ENCODE measurements around the gene KIAA0513.
"Not testable (repeated sequence)": the region's sequence is repeated elsewhere in the genome, so short reads cannot be mapped to it uniquely, and the experiment has no call there.

Gene KIAA0513

DNA sequence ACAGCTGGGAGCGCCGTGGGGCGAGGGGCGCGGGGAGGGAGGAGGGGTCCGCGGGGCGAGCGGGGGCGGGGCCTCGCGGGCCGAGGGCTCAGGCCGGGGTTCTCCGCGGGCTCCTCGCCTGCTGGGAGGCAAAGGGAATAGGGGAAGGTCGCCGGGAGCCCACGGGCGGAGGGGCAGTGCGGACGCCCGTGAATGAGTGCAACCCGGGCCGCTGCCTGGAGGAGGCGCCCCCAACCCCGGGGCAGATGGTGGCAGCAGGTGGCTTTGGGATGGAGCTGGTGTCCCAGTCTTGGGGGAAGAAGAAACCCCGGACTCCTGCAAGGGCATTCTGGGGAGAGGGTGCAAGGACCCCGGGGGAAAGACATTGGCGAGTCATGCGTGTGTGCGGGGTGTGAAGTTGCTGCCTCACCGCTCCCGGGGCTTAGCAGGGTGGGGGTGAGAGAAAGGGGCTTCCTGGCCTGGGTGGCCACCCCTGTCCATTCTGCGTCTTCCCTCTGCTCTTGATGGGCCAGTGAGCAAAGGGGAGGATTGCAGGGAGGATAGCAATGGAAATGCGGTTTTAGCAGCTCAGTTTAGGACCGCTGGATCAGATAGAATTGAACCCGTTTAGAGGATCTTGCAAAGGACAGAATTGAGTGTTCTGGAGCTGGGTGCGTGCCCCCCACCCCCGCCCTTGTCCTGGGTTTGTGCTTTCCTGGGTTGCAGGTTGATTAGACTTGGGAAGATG, 526 bp downstream of the KIAA0513 start:
- no peak for DNase-seq (ENCODE audit: extremely low read depth in 1 of 2, low read depth in 1 of 2)

DNA sequence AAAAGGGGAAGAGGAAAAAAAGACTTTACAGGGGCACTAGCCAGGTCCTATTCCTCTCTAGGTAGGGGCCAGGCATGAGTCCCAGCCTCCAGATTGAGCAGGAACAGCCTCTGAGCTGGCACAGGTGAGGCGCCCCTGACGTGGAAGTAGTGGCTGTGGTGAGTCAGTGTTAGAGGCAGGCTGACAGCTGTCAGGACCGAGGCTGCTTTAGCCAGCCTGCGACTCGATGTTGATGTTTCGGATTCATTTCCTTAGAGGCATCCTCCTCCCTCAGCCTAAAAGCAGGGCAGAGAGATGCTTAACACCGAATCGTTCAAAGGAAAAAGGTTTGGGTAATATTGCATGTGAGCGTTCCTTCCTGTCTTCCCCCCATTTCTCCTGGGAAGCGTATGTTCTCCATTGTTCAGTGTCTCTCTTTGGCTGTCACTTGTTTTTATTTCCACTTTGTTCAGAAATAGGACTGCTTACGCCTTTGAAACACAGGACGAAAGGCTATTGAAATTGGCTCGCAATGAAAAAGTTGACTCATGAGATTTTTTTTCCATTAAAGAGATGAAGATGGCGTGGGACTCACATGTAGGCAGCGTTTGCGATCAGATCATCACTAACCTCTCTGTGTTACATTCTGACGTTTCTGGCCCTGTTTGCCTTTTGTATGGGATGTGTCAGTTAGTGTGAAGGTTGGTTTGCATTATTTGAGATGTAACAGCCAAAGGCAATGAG, 1.3 kb downstream of the KIAA0513 start:
- DNase-seq (ENCODE audit: extremely low read depth in 1 of 2, low read depth in 1 of 2), result peak; percentile 47 to 81

DNA sequence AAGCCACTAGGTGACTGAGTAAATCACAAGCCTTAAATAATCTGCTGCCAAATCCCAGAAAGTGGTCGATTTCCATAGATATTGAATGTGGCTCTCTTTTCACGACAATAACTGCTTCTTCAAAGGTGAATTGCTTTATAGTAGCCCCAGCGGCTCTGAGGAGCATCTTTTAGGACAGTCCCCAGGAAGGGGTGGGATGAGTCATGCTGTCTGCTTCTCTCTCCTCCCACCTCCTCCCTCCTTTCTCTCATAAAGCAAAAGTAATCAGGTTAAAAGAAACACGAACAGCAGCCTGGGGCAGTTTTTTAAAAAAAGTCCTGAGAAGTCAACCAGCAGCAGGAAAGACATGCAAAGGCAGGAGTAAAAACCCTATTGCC, 1.8 kb downstream of the KIAA0513 start:
- DNase-seq (ENCODE audit: extremely low read depth in 1 of 2, low read depth in 1 of 2), result peak in 1 of 2 donors; percentile 51

DNA sequence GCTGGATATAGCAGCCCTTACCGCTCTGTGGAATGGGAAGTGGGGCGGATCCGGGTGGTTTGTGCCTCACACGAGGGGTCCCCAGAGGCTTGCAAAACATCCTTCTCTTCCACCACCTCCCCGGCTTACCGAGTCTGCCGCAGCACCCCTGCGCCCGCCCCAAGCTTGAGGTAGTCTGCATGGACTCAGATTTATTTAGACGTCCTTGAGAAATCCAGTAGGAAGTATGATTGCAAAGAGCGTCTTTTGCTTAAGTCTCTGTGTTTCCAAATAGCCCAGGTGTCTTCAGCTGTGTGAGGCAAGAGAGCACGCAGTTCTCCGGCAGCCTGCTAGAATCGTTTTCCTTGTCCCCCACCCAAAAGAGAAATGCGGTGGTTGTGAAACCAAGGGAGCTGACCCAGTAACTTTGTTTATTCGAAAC, 2.4 kb downstream of the KIAA0513 start:
- no peak for DNase-seq (ENCODE audit: extremely low read depth in 1 of 2, low read depth in 1 of 2)

DNA sequence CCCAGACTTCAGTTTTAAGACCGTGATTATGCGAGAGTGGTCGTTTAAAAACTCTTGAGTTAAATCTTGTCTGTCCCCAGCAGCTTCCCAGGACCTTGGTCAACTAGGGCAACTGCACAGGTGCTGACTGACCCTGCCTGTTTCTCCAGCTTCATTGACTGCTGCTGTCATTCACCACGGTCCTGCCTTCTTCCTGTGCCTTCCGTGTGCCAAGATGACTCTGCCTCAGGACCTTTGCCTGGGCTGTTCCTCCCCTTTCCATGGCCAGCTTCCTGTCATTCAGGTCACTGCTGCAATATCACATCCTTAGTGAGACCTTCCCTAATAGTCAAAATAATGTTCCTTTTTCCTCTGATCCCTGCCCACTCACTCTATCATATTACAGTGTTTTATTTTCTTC, 3.9 kb downstream of the KIAA0513 start:
- DNase-seq (ENCODE audit: extremely low read depth in 1 of 2, low read depth in 1 of 2), result no peak

DNA sequence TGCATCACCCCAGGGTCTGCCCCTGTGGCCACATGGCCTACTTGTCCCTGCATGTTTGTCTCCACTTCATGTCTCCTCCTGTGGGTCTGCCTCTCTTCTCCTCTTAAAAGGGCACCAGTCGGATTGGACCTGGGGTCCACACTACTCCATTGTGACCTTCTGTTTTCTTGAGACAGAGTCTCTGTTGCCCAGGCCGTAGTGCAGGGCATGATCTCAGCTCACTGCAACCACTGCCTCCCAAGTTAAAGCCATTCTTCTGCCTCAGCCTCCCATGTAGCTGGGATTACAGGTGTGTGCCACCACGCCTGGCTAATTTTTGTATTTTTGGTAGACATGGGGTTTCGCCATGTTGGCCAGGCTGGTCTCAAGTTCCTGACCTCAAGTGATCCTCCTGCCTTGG, 4.6 kb downstream of the KIAA0513 start:
- DNase-seq (ENCODE audit: extremely low read depth in 1 of 2, low read depth in 1 of 2), result not testable (repeated sequence)

DNA sequence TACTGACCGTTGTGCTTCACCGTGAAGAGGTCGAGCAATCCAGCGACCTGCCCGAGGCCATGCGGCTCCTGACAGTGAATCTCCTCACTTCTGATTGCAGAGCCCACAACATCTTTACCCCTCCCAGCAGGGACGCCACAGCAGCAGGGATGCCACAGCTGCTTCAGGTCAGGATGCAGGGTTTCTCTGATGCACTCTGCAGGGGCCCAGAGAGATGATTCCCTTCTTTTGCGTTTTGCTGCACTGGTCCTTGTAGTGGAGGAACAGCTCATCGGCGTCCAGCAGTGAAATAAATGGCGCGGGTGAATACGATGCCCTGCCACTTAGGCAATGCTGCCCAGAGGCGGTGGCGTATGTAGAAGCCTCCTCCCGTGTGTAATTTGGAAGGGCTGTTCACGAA, 5.6 kb downstream of the KIAA0513 start:
- DNase-seq (ENCODE audit: extremely low read depth in 1 of 2, low read depth in 1 of 2), result no peak

DNA sequence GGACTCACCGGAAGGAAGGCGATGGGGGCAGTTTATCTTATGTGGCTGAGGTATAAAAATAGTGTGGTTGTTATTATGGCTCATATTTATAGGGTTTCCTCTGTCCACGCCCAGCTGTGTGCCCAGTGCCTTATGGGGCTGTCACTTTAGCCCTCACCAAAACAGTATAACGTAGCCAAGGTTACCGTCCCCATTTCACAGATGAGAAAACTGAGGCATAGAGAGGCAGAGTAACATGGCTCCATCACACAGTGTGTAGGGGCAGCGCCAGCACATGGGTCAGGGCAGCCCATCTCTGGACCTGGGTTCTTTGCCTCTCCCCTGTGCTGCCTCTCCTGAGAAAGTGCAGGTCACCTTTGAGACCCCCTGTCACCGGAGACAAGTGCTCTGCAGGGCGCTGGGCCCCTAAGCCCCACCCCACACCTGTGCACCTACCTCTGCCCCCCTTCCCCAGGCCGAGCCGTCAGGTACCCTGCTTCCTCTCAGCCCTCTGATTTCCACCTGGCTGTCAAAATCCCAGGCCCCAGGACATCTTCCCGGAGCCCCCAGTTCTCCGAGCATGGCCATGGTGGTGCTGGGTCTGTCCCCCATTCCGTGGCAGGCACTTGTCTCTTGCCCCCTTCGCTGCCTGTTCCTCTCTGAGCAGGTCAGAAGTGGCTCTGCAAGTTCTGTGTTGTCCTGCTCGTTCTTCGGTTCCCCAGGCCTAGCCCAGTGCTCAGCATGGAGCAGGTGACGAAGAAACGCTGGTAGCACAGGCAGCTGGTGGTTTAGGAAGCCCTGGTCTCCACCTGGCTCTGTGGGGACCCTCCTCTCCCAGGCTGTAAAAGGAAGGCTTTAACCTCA, 7.2 kb downstream of the KIAA0513 start:
- DNase-seq (ENCODE audit: extremely low read depth in 1 of 2, low read depth in 1 of 2), result no peak

DNA sequence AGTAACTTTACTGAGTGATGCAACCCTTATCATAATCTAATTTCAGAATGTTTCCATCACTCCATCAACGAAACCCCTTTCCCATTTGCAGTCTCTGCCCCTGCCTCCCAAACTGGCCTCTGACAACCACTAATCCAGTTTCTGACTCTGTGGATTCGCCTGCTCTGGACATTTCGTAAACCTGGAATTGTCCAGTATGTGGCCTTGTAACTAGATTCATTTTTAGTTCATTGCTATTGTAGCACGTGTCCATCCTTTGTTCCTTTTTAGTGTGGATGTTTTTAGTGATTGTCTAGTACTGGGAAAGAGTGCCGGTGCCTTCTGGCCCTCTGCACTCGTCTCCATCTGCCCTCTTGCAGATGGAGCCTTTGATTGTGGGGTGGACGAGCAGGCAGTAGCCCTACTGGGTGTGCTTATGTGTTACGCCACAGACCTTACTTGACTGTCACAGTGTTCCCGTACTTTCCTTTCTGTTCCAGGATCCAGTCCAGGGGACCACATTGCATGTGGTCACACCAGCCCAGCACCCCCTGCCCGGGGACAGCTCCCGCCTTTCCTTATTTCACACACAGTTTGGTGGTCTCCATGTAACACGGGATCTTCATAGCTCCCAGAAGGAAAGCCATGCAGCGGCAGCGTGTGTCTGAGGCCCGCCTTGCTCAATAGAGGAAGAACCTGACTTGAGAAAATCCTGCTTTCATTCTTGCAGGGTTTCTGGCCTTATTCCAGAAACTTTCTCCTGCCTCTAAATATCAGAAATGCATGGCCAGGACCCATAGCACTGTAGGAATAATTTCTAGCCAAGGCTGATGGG, 8.8 kb downstream of the KIAA0513 start:
- DNase-seq (ENCODE audit: extremely low read depth in 1 of 2, low read depth in 1 of 2), result no peak

DNA sequence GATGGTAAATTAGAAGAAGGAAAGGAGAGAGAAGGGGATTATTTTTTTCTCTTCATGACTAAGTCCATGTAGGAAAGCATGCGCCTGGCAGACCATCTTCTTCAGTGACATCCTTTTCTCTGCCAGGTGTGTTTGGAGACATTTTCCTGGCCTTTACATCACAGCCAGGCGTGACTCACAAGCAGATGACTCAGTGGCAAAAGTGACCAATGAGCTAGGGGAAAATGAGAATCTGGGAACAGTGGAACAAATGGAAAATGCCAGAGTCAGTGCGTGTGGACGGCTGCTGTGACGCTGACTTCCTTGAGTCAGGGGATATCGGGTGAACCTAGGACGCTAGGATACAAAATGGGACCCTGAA, 9.4 kb downstream of the KIAA0513 start:
- DNase-seq (ENCODE audit: extremely low read depth in 1 of 2, low read depth in 1 of 2), result no peak

DNA sequence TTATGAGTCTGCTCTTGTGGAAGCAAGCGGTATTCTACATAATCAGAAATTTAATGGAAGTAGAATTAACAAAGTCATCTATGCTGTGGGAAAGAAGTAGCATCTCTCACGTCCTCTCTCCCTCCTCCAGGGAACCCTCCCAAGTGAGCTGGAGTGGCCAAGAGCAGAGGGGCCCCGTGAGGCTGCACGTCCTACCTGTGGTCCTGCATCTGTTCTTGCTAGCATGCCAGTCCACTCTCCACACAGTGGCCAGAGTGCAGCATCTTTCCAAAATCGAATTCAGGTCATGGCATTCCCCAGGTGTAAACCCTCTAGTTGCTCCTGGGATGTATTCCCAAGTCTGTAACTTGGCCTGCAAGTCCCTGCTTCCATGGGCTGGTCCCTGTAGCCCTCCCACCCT, 10.1 kb downstream of the KIAA0513 start:
- DNase-seq (ENCODE audit: extremely low read depth in 1 of 2, low read depth in 1 of 2), result no peak

DNA sequence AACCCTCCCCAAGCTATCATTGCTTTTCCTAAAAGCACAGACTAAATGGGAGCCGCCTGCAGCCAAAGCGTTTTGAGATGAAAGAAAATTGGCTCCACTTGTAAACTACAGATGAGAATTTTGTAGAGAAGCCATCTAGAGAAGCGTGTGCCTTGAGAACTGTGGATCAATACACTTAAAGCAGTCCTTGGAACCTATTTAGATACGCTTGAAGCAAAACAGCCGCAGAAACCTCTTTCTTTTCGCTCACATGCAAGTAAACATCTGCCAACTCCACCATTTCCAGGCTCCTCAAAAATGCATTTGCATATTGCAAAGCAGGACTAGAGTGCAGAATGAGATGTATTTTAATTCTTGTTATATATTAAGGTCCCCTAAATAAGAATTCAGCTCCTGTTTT, 13.1 kb downstream of the KIAA0513 start:
- DNase-seq (ENCODE audit: extremely low read depth in 1 of 2, low read depth in 1 of 2), result no peak

DNA sequence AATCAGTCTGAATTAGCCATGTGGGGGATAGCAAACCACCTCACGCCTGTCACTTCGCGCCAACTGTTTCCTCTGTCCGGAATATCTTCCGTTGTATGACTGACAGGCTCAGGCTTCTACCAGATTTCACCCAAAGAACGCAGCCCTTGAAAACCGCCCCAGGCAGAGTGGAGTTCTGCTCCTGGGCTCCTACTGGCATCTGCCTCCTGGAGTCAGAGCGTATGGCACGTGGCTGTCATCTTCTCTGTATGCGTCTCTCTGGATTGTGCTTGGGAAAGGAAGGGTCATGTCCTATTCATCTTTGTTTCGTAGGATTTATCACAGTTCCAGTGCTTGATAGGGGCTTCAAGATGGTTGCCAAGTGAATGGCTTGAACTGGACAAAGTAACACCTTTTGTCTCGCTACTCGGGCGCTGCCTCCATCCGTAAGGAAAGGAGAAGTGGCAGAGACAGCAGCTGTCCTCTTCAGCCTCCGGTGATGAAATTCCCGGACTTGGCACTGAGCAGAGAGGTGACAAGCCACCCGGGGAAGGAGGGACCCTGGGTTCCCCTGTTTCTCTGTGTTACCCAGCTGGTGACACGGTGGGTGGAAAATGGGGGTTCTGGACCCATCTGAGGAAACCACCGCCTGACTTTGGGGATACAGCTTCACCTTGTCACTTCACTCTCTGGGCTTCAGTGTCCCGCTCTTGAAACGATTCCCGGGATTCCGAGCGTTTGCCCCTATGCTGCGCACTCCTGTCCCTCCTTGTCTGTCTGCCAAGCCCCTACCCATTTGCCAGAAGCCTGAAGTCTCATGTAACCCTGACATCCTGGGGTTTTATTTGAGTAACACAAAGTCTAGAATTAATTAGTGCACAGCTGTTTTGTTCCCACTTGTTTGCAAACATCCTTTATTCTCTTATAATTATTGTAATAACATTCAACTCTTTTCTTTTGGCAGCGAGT, 13.9 kb downstream of the KIAA0513 start:
- no peak for DNase-seq (ENCODE audit: extremely low read depth in 1 of 2, low read depth in 1 of 2)

DNA sequence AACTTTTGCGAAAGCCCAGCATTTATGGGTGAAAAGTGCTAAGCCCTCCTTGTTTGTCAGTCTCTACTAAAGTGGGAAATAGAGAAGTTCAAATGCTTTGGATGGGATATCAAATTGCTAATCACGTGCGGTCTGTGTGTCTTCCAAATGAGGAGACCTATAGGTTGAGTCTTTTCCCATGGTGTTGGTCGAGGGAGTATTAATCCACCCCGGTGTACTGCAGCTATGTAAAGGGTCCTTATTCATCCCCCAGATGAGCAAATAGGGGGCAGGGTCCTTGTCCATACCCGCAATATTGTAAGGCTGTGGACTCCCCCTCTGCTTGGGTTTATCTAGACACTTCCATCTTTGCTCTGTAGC, 14.6 kb downstream of the KIAA0513 start:
- DNase-seq (ENCODE audit: extremely low read depth in 1 of 2, low read depth in 1 of 2), result no peak

DNA sequence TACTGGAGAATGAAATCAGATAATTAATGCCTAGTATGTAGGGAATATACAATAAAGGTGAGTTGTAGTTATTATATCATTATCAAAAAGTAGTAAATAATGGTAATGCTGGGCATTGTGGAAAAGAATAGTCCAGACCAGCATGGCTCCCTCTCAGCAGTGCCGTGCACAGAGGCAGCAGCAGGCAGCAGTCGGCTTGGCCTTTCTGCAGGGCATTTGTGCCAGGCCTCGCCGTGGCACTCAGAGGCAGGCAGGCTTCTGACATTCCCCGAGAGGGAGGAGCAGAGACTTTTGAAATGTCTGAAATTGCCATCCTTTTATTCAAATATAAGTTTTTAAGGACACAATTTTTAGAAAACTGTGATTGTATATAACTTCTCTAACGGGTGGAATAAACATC, 15.0 kb downstream of the KIAA0513 start:
- DNase-seq (ENCODE audit: extremely low read depth in 1 of 2, low read depth in 1 of 2), result no peak

DNA sequence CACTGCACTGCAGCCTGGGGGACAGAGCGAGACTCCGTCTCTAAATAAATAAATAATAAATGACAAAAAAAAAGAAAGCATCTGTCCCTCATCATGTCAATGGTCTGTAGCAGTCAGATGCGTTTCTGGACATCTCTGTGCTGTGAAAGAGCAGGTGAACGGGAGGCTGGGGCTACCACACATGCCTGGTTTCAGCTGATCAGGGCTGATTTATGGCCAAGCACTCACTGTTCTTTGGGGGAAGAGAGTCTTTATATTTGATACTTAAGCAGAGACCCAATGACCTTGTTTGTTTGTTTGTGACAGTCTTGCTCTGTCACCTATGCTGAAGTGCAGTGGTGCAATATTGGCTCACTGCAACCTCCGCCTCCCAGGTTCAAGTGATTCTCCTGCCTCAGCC, 17.5 kb downstream of the KIAA0513 start:
- DNase-seq (ENCODE audit: extremely low read depth in 1 of 2, low read depth in 1 of 2), result no peak

DNA sequence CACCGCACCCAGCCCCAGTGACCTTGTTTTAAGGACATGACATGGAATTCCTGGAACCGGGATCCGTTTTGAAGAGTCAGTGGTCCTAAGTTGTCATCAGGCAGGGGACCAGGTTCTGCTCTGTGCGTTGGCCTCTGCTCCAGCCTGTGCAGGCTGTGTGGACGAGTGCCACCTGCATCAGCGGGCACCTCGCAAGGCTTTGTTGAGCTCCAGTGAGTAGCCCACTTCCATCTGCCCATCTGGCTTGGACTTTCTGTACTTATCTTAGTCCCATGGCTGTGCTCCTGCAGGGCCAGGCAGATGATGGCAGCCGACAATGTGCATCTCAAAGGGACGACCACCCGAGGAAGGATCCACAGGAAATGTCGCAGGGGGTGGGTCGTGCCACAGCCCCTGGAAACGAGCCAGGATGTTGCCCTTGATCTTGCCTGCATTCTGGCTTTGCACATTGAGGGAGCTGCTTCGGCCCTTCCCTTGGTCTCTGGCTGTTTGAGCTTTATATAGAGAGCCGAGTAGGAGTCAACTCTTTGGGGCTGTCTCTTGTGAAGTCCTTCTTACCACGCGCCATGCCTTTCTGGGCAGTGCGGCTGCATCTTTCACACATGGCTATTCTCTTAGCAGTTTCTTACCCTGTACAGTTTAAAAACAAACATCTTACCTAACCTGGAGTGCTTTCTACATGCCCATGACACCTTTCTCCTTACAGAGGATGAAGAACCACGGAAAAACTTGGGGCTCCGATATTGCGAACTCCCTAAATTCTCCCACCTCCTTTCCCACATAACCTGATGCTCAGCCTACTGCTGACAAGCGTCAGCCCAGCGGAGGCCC, 18.3 kb downstream of the KIAA0513 start:
- DNase-seq (ENCODE audit: extremely low read depth in 1 of 2, low read depth in 1 of 2), result no peak

DNA sequence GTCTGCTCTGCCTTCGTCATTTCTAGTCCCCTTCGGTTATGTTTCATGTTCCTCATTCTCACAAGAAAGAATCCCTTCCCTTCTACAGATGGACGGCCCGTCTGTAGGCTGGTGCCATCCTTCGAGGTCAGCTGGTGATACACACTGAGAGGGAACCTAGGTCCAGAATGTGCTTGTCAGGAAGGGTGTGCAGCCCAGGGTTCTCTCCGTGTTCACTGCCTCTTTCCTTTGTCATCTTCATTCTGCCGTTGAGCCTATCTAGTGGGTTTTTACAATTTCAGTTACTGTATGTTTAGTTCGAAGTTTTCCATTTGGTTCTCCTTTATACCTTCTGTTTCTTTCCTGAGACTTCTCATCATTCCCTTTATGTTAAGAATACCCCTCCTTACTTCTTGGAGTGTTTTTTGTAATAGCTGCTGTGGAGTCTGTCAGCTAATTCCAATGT, 18.9 kb downstream of the KIAA0513 start:
- DNase-seq (ENCODE audit: extremely low read depth in 1 of 2, low read depth in 1 of 2), result no peak
